Testis (tissue), 2 donors: ENCODE results near the gene PHF12.

Source experiments
- CTCF ChIP-seq, 3 experiments: fragments of 450-650 bp in 2 of 3; fragments of 200-600 bp in 1 of 3; sonication (generic) in 1 of 3; IDR thresholded peaks; one replicate each; pipeline ENCODE4 v1.5.1; 2016 to 2019; ENCODE audit warnings: antibody characterized with exemption in 3 of 3, mild to moderate bottlenecking in 2 of 3, moderate library complexity in 1 of 3
- POLR2A ChIP-seq: fragments of 450-650 bp; IDR thresholded peaks from one replicate; pipeline ENCODE4 v1.6.1; 2017; ENCODE audit warnings: antibody characterized with exemption, mild to moderate bottlenecking, moderate library complexity

GRCh38 chr17:28992625-28993600 is 41.6 kb upstream of the PHF12 start:
- TF ChIP-seq CTCF (IDR thresholded peaks at IDR 0.05) (no peak), POLR2A (no peak)
